NCI-H82 treated with DMSO at 0.1 percent for 48 hours (cell line): ENCODE data around the gene SLK.

ENCODE experiments used
- DNase-seq: peaks from one replicate; lab custom pipeline; 2025; ENCODE audit not compliant: unreplicated experiment; lab: John Stamatoyannopoulos, UW

SLK gene

DNA sequence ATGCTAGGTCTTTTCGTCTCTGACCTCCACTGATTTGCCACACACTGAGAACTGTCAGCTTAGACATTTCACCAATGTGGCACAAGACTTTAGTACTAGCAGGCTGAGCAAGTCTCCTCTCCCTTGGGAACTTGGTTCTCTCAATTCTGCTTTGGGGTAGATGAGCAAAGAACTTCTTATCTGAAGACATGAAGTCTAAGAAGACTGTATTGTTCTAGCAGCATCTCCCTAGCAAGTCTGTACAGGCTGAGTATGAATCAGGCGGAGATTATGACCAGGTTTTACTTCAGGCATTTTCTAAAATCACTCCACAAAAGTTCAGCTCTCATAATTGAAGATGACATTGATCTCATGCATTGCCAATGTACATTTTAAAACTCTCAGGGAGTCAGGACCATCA is 25.1 kb upstream of the SLK start:
- DNase-seq, result no peak

GRCh38 chr10:103942866-103943265 is 24.1 kb upstream of the SLK start:
- DNase-seq, result no peak

- no peak for DNase-seq
Measured at GRCh38 chr10:103947799-103948516, 19.0 kb upstream of the SLK start.

DNA sequence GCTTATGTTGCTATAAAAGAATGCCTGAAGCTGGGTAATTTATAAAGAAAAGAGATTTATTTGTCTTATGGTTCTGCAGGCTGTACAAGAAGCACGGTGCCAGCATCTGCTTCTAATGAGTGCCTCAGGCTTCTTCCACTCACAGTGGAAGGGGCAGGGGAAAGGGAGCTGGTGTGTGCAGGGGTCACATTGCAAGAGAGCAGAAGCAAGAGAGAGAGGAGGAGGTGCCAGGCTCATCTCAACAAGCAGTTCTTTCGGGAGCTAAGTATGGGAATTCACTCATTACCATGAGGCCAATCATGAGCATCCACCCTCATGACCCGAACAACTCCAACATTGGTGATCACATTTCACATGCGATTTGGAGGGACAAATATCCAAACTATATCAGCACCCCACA is 17.2 kb upstream of the SLK start:
- no peak for DNase-seq

DNA sequence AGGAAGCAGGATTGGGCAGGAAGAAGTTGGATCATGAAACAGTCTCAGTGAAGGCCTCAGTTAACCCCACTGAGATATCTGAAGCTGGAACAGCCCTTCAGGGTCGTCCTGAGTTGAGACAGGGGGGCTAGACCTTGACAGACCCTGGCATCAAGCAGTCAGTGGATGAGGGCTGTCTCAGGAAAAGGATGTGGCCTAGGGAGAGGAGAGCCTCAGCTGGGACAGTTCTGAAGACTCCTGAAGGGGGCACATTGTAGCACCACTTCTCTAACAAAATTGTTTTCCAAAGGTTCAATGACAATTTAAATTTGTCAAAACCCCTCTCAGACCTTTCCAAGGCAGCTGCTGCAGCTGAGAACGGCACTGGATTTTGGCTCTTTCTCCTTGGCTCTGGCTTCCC is 15.8 kb upstream of the SLK start:
- DNase-seq, result no peak

- no peak for DNase-seq
Measured at GRCh38 chr10:103951942-103952341, 15.0 kb upstream of the SLK start.

- no peak for DNase-seq
Measured at GRCh38 chr10:103954543-103954942, 12.4 kb upstream of the SLK start.

DNA sequence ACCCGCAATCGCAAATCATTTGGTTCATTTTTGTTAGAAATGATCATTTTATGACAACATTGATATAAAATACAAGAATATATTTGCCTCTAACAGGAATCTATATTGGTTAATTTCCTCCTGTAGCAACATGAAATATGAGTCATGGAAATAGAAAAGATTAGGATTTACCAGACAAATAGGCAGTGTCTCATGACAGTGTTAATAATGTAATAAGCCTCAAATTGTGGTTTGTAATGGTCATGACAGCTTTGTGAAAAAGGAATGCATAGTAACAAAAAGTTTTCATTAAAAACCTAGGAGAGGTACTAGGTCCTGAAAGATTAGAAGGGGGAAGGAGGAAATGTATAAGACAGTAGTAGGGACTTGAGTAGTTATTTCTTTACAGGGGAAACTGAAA is 7.9 kb upstream of the SLK start:
- no peak for DNase-seq

GRCh38 chr10:103960103-103960502 is 6.8 kb upstream of the SLK start:
- no peak for DNase-seq

DNA sequence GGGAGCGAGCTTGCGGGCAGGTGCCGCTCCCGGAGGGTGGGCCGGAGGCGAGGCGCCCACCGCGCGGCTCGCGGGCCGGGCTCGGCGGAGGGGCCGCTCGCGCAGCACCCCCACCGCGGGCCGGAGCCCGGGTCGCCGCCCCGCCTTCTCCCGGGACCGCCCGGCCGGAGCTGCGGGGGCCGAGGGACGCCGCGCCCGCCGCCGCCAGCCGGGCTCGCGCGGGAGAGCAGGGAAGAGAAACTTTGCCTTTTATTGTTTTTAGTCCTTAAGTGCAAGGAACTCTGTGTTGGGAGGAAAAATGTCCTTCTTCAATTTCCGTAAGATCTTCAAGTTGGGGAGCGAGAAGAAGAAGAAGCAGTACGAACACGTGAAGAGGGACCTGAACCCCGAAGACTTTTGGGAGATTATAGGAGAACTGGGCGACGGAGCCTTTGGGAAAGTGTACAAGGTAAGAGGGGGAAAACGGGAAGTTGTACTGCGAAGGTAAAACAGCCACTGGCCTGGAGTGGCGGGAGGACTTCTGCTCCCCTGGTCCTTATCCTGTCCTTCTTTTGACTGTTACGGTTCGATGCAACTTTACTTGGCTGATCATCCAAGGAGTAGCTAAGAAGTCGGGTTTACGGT is 620 bp downstream of the SLK start:
- peak; percentile 21 for DNase-seq

DNA sequence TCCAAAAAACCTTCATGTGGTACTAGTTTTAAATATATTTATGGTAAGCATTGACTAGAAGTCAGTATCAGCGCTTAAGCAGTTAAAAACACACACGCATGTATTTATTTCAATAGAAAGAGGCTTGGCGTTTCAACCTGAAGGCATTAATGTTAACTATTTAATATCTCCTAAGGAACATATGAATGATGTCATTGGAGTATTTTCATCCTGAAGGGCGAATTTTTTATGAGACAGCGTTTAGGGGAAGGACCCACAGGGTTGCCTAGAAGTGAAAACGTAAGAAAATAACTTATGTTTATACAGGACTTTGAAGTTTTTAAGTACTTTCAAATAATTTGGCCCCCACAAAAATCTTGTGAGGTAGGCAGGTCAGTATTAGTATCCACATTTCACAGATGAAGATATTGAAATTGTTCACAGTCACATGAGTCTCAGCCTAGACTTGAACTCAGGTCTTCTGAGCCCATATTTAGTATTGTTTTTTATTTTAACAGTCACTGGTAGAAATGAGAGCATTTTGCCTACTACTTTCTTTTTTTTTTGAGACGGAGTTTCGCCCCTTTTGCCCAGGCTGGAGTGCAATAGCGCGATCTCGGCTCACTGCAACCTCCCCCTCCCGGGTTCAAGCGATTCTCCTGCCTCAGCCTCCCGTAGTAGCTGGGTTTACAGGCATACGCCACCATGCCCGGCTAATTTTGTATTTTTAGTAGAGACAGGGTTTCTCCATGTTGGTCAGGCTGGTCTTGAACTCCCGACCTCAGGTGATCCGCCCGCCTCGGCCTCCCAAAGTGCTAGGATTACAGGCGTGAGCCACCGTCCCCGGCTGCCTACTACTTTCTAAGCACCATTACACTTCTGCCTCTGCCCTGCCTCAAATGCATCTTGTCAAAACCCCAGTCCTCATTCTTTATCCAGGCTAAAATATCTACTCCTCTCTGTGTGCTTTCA is 1.8 kb downstream of the SLK start:
- no peak for DNase-seq

GRCh38 chr10:103969436-103969835 is 2.5 kb downstream of the SLK start:
- no peak for DNase-seq

DNA sequence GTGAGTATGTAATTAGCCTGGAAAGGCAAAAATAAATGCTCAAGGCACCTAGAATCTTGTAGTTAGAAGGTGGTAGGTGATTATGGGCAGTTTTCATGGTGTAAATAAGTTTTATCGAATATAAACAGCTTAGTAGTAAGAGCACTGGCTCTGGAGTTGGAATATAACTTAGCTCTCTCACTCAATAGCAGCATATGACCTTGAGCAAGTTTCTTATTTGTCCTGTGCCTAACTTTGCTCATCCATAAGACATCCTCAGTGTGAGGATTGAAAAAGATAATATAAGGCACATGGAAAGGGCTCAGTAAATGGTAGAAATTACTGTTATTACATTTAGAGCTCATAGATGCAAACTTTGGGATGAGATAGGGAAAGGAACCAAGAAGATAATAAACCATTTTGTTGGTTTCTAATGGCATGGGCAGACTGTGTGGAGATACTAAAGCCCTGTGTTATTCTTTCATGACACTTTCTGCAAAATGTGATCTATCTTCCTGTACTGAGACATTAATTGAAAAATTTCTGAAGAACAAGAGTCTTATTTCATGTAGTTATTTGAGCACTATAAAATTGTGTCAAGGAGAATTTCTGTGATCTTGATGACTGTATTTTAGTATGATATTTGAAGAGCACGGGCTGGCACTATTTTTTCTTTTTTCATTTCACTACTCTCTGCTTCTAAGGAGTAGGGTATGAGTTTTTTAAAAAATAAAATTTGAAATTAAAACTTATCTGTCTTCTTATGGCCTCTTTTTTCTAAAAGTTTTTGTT is 3.1 kb downstream of the SLK start:
- DNase-seq, result no peak

DNA sequence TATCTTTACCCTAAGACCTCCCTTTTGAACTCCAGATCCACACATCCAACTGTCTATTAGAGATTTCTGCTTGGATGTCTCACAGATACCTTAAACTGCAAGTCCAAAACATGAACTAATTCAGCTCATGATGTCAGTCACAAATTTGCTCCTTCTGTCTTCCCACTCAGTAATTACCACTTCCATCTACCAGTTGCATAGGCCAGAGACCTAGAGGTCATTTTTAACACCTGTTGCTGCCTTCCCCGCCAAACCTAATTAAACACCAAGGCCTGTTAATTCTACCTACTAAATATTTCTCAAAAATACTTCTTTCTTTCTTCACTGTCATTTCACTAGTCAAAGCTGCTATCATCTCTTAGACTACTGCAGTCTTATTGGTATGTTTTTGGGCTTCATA is 8.2 kb downstream of the SLK start:
- no peak for DNase-seq

DNA sequence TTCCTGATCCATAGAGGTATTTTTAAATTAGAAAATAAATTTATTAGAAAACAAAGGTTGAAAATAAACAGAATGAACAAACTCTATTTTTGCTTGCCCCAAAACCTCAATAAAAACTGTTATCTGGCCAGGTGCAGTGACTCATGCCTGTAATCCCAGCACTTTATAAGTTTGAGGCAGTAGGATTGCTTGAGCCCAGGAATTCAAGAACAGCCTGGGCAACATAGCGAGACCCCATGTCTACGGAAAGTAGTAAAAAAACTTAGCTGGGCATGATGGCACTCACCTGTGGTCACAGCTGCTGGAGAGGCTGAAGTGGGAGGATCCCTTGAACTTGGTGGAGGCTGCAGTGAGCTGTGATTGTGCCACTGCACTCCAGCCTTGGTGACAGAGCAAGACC is 10.3 kb downstream of the SLK start:
- no peak for DNase-seq

GRCh38 chr10:103979530-103979929 is 12.6 kb downstream of the SLK start:
- DNase-seq, result no peak

GRCh38 chr10:103980288-103980906 is 13.5 kb downstream of the SLK start:
- no peak for DNase-seq

GRCh38 chr10:103982639-103983038 is 15.7 kb downstream of the SLK start:
- peak; percentile 65 for DNase-seq

DNA sequence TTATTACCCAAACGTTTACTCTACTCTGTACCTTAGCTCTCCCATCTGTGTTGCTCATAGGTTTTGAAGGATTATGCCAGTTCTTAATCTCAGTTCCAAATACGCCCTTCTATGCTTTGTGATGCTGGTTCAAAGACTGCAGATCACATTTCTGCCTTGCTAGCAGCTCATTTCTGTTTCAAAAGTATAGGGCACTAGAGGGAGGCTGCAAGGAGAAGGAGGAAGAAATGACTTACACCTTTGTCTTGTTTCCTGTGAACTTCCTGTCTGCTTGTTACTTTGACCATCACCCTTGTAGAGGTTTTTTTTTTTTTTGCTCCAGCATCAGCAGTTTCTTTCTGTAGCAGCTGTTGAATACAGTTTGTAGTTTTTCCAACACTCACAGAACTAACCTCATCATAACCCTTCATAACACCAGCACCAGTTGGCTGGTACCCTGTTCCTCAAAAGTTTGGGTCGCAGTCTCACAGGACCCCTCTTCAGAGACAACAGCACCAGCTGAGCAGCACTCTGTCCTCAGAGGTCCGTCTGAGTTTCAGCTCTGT is 16.5 kb downstream of the SLK start:
- peak; percentile 10 for DNase-seq

GRCh38 chr10:103985726-103986125 is 18.8 kb downstream of the SLK start:
- DNase-seq, result no peak
